H1 (cell line): Measurements from ENCODE around the gene PTPN2. TPM values are rescaled to one million over a fixed set of nuclear protein-coding genes. Genes with fewer than 3 reads are reported as not detected.

ENCODE experiments used
- BACH1 ChIP-seq: IDR thresholded peaks from 2 replicates; pipeline ENCODE4 v1.6.1; 2012; ENCODE audit warnings: low read length, improper control_type of control experiment
- JUND ChIP-seq: IDR thresholded peaks from 2 replicates; pipeline ENCODE4 v1.6.1; 2011; ENCODE audit warnings: mild to moderate bottlenecking, improper control_type of control experiment, low read length
- RBBP5 ChIP-seq: IDR thresholded peaks from 2 replicates; pipeline ENCODE4 v1.7.1; 2012; ENCODE audit warnings: low read depth, mild to moderate bottlenecking, inconsistent platforms, low read length, moderate library complexity, borderline replicate concordance
- TBP ChIP-seq: IDR thresholded peaks from 2 replicates; pipeline ENCODE4 v1.6.1; 2011; ENCODE audit warnings: low read depth, low read length, improper control_type of control experiment
- polyA plus RNA-seq, 7 experiments: library from polyadenylated mRNA; depleted of rRNA in 3 of 7; stranded (reverse) in 5 of 7; unstranded in 2 of 7; fragments of >200 nt in 5 of 7; fragments of 200-250 nt in 2 of 7; gene quantifications; 1 replicate in 5 of 7; 2 replicates in 1 of 7; 4 replicates in 1 of 7; pipeline versions ENCODE4 v1.2.1 to v1.2.3, GENCODE V29; 2011 to 2013; ENCODE audit warnings: missing spikeins in 2 of 7, mixed read lengths in 2 of 7
- total RNA-seq: library from RNA; stranded (reverse); fragmentation: NEBNext Ultra II Directional; extraction: Animal tissue kit (Norgen Biotek cat#: 25700); gene quantifications from 2 replicates; pipeline ENCODE4 v1.2.1, GENCODE V29; 2021
- TF ChIP-seq, protein P1 (sequence below): IDR thresholded peaks from 2 replicates; pipeline ENCODE4 v1.6.1; 2012; ENCODE audit warnings: inconsistent platforms

PTPN2 gene
- total and polyA plus RNA-seq, 2 of the 8 experiments (the other 6 are each of a cell fraction or from before 2014, with no cell fraction given) = 16.4 to 54.0 TPM

DNA sequence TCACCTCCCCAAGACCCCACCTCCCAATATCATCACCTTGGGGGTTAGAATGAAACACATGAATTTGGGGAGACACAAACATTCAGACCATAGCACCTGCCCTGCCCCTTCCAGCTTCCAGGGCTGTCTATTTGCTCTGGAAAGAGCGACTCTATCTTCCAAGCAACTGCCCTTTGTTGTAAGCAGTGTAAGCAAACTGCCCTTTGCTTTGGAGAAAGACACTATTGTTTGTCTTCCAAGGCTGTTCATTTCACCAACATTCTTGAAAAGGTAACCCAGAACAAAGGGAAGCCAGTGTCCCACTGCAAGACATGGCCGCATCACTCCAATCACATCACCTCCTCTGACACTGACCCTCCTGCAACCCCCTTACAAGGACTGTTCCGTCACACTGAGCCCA is 46.9 kb upstream of the PTPN2 start (continued):
- TF ChIP-seq RBBP5 = no peak
- TF ChIP-seq, protein P1, sequence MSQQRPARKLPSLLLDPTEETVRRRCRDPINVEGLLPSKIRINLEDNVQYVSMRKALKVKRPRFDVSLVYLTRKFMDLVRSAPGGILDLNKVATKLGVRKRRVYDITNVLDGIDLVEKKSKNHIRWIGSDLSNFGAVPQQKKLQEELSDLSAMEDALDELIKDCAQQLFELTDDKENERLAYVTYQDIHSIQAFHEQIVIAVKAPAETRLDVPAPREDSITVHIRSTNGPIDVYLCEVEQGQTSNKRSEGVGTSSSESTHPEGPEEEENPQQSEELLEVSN = no peak
- no peak for TF ChIP-seq JUND
- TF ChIP-seq BACH1 = no peak
- no peak for TF ChIP-seq TBP
